Gastrocnemius medialis (tissue), 4 donors: ENCODE measurements around the gene C2orf15. TPM values are rescaled to one million over a fixed set of nuclear protein-coding genes. Genes with fewer than 3 reads are reported as not detected.

ENCODE experiments used
- ATAC-seq, 2 donors: fragments of 150-250 bp; one replicate each; pipeline ENCODE4 v1.9.1; 2016
- DNase-seq, 2 donors: peaks; one replicate each; pipeline ENCODE4 v3.0.0-alpha.2; 2019
- H3K27ac ChIP-seq, 4 donors: fragments of 200-600 bp; sonication (generic); 1 replicate in 1 of 4; 2 replicates in 3 of 4; pipeline ENCODE4 v1.5.1; 2016 to 2018; ENCODE audit warnings: mild to moderate bottlenecking in 2 of 4, moderate library complexity in 1 of 4
- H3K27me3 ChIP-seq, 3 donors: fragments of 200-600 bp; sonication (generic) in 2 of 3; 1 replicate in 1 of 3; 2 replicates in 2 of 3; pipeline versions ENCODE4 v1.5.1 to v1.6.0; 2016 to 2019; ENCODE audit warnings: mild to moderate bottlenecking in 1 of 3, moderate library complexity in 1 of 3
- H3K36me3 ChIP-seq, 2 donors: fragments of 200-600 bp; sonication (generic) in 1 of 2; one replicate each; pipeline ENCODE4 v1.5.1; 2017 to 2018
- H3K4me1 ChIP-seq, 2 donors: fragments of 200-600 bp; sonication (generic) in 1 of 2; one replicate each; pipeline ENCODE4 v1.5.1; 2016 to 2017; ENCODE audit warnings: mild to moderate bottlenecking in 2 of 2
- H3K4me3 ChIP-seq, 4 donors: fragments of 200-600 bp; sonication (generic) in 3 of 4; 1 replicate in 1 of 4; 2 replicates in 3 of 4; pipeline ENCODE4 v1.5.1; 2016 to 2019; ENCODE audit warnings: mild to moderate bottlenecking in 2 of 4
- H3K9me3 ChIP-seq, 3 donors: fragments of 200-600 bp; sonication (generic) in 2 of 3; 1 replicate in 1 of 3; 2 replicates in 2 of 3; pipeline ENCODE4 v1.5.1; 2016 to 2019
- POLR2A ChIP-seq, 2 donors: fragments of 450-650 bp; IDR thresholded peaks; one replicate each; pipeline ENCODE4 v1.6.1; 2017; ENCODE audit warnings: antibody characterized with exemption in 2 of 2, mild to moderate bottlenecking in 2 of 2, moderate library complexity in 2 of 2
- in situ Hi-C, 4 donors: fragments of 200-750 bp; cut with MboI; loops; one replicate each; pipeline versions ENCODE4 v1.15.0 to v1.8.0; 2017; ENCODE audit warnings: low sequenced_read_pairs in 4 of 4
- intact Hi-C: fragments of 100-400 bp; cut with DNase I; formaldehyde crosslinking; loops from one replicate; pipeline ENCODE4 v1.15.1; 2023; ENCODE audit warnings: low total_unique reads
- total RNA-seq, 4 donors: library from RNA; depleted of rRNA; stranded (reverse); fragments of >200 nt; gene quantifications; one replicate each; pipeline versions ENCODE4 v1.1.0 to v1.2.3, GENCODE V29; 2016
- TF ChIP-seq, protein P1 (sequence below), 5 experiments: fragments of 450-650 bp in 3 of 5; fragments of 200-600 bp in 2 of 5; sonication (generic) in 2 of 5; IDR thresholded peaks in 4 of 5; conservative IDR thresholded peaks in 1 of 5; 1 replicate in 4 of 5; 2 replicates in 1 of 5; pipeline ENCODE4 v1.5.1; 2016 to 2019; ENCODE audit warnings: antibody characterized with exemption in 5 of 5, mild to moderate bottlenecking in 3 of 5, moderate library complexity in 3 of 5

C2orf15 gene, protein sequence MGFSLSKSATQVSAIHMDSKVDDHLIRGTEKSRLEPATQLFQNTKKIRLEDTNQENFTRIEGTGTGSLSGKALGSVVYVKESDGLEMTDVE
- total RNA-seq: not detected

DNA sequence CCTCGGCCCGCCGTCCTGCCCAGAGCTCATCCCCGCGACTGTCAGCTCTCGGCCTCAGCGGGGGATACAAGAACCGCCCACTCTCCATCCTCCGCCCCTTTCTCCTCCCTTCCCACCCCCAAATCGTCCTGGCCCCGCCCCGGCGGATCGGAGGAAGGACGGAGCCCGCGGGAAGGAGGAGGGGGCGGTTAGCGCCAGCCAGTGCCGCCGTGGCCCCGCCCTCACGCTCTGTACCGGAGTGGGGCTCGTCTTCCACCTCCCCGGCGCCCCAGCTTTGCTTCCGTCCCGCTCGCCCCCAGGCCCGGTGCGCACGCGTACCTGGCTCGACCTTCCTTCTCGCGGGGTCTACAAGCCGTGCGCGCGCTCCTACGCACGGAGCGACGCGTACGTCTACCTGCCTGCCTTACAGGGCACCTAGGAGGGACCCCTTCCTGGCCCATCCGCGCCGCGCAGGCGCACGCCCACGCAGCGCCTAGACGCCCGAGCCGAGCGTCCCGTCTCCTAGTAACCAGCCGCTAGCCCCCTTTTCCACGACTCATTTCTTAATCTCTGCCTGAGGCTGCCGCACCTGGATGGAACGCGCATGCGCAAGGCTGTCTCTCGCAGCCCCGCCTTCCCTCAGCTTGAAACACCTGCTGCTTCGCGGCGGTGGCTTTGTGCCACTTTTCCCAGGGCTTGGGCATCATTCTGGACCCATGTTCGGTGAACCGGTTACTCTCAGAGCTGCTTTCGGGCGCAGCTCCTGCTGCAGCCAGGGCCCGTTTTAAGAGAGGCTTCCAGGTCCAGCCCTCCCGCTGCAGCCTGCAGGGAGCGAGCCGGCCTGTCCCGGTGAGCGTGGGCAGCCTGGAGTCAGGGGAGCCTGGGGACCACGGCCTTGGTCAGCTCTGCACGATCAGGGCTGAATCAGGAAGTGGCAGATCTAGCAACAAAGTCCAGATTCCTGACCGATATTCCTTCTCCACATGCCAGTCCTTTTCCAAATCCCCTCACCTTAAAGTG lies at the start of gene C2orf15:
C2orf15 (plus strand) TSS at position 598 of the 999 bp plus-strand sequence. CDS start 8,852 bp downstream, outside the sequence.
- no peaks in the 10 kb centered on the region for H3K9me3 ChIP-seq
- peaks cover 4 to 11% of the 10 kb centered on the region in 2 donors for H3K4me1 ChIP-seq
- H3K27me3 ChIP-seq: no peaks in the 10 kb centered on the region
- intact Hi-C loops: loop anchor here (1.0 to 2.0 kb wide), 3 partner anchors 13 to 349 kb away; partner anchors contain the start of genes LIPT1, MITD1, MRPL30 and REV1
- no peaks in the 10 kb centered on the region for H3K36me3 ChIP-seq
- H3K4me3 ChIP-seq: peak within 1 kb of the TSS; percentile 80 to 98 (median 88)
- peak within 1 kb of the TSS; percentile 78 to 81 (median 79) for H3K27ac ChIP-seq
- peak; percentile 96 to 97 for ATAC-seq
- peak; percentile 10 to 73 for TF ChIP-seq POLR2A (IDR thresholded peaks at IDR 0.05)
- TF ChIP-seq, protein P1, sequence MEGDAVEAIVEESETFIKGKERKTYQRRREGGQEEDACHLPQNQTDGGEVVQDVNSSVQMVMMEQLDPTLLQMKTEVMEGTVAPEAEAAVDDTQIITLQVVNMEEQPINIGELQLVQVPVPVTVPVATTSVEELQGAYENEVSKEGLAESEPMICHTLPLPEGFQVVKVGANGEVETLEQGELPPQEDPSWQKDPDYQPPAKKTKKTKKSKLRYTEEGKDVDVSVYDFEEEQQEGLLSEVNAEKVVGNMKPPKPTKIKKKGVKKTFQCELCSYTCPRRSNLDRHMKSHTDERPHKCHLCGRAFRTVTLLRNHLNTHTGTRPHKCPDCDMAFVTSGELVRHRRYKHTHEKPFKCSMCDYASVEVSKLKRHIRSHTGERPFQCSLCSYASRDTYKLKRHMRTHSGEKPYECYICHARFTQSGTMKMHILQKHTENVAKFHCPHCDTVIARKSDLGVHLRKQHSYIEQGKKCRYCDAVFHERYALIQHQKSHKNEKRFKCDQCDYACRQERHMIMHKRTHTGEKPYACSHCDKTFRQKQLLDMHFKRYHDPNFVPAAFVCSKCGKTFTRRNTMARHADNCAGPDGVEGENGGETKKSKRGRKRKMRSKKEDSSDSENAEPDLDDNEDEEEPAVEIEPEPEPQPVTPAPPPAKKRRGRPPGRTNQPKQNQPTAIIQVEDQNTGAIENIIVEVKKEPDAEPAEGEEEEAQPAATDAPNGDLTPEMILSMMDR (IDR thresholded peaks at IDR 0.05 in 4 of 5, conservative IDR thresholded peaks at IDR 0.05 in 1 of 5): no peak
- in situ Hi-C loops: no loop called here
- peak; percentile 82 to 86 for DNase-seq

DNA sequence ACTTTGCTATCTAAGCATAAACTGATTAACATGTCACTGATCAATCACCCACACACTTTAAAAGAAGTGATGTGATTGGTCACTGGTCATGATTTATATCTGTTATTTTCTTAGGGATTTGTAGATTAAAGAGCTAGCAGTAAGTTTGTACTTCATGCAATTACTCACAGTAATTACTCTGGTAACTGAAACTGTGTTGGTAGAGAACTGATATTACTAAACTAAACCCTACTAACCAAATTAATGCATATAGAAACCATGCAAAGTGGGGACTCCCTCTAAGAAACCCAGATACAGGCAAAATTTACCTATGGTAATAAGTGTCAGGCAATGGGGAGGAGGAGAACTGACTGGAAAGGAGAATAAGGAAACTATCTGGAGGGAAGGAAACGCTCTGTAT lies 44.8 kb upstream of the C2orf15 start:
- no peak for ATAC-seq
- H3K36me3 ChIP-seq: no peaks in the 10 kb centered on the region
- no peaks in the 10 kb centered on the region for H3K9me3 ChIP-seq
- H3K27ac ChIP-seq: no peak overlapping the region
- TF ChIP-seq, protein P1 (IDR thresholded peaks at IDR 0.05 in 4 of 5, conservative IDR thresholded peaks at IDR 0.05 in 1 of 5): no peak
- TF ChIP-seq POLR2A (IDR thresholded peaks at IDR 0.05): no peak
- H3K27me3 ChIP-seq: no peaks in the 10 kb centered on the region
- no peak for DNase-seq
- intact Hi-C loops (no loop called here), in situ Hi-C loops (no loop called here)
- H3K4me1 ChIP-seq: no peaks in the 10 kb centered on the region
- no peak overlapping the region for H3K4me3 ChIP-seq

DNA sequence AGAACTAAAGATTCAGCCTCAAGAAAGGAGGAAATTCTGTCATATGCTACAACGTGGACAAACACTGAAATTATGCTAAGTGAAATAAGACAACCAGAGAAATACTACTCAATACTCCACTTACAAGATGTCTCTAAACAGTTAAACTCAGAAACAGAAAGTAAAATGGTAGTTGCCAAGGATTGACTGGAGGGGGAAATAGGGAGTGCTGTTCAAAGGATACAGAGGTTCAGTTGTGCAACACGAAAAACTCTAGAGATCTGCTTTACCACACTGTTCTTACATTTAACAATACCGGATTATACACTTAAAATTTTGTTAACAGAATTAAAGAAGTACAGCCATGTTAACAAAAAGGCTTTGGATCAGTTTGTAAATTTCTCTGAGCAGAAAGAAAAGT lies 39.8 kb upstream of the C2orf15 start:
- in situ Hi-C loops: no loop called here
- intact Hi-C loops: no loop called here

DNA sequence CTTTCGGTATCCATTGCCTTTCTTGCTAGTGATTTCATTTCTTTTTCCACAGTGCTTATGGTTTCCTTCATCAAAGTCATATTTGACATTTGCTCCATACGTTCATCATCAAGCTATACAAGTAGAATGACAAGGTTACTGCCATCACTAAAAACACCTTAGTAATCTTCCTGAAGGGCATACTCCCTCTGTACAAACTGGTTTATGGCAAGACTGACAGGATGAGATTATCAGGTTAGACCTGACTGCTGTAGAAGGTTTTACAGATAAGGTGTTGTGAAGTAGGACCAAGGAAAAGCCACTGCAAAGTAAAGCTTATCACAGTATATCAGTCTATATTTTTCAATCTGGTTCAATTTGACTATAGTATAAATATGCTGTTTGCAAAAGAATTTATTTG lies 37.5 kb upstream of the C2orf15 start:
- in situ Hi-C loops (no loop called here), intact Hi-C loops (no loop called here)
- TF ChIP-seq POLR2A (IDR thresholded peaks at IDR 0.05): no peak
- TF ChIP-seq, protein P1 (IDR thresholded peaks at IDR 0.05 in 4 of 5, conservative IDR thresholded peaks at IDR 0.05 in 1 of 5): no peak

More for the DNA sequence above, 39.8 kb upstream of the C2orf15 start:
- no peak overlapping the region for H3K4me3 ChIP-seq
- ATAC-seq: peak in 1 of 2 donors; percentile 26
- no peaks in the 10 kb centered on the region for H3K9me3 ChIP-seq
- H3K36me3 ChIP-seq: no peaks in the 10 kb centered on the region
- no peak for DNase-seq
- no peak overlapping the region for H3K27ac ChIP-seq
- H3K4me1 ChIP-seq: no peaks in the 10 kb centered on the region
- no peaks in the 10 kb centered on the region for H3K27me3 ChIP-seq
- TF ChIP-seq, protein P1 (IDR thresholded peaks at IDR 0.05 in 4 of 5, conservative IDR thresholded peaks at IDR 0.05 in 1 of 5): no peak
- TF ChIP-seq POLR2A (IDR thresholded peaks at IDR 0.05): no peak

More for the DNA sequence above, 37.5 kb upstream of the C2orf15 start:
- DNase-seq: no peak
- Histone ChIP-seq H3K36me3 (no peaks in the 10 kb centered on the region), H3K27me3 (no peaks in the 10 kb centered on the region), H3K27ac (no peak overlapping the region), H3K9me3 (no peaks in the 10 kb centered on the region), H3K4me1 (no peaks in the 10 kb centered on the region), H3K4me3 (no peak overlapping the region)
- ATAC-seq: no peak
